GM19351 (cell line): ENCODE data around the gene PRKAG2.
"Not testable (repeated sequence)": the region's sequence is repeated elsewhere in the genome, so short reads cannot be mapped to it uniquely, and the experiment has no call there.

ENCODE experiments used
- ATAC-seq: cut with Tn5 transposase; IDR thresholded peaks from one replicate; pipeline ENCODE4 v1.9.1; 2021; ENCODE audit warnings: mild to moderate bottlenecking, moderate library complexity; ENCODE audit not compliant: unreplicated experiment

PRKAG2 gene

GRCh38 chr7:151575410-151575809 lies 301.5 kb downstream of the PRKAG2 start:
- ATAC-seq: no peak

DNA sequence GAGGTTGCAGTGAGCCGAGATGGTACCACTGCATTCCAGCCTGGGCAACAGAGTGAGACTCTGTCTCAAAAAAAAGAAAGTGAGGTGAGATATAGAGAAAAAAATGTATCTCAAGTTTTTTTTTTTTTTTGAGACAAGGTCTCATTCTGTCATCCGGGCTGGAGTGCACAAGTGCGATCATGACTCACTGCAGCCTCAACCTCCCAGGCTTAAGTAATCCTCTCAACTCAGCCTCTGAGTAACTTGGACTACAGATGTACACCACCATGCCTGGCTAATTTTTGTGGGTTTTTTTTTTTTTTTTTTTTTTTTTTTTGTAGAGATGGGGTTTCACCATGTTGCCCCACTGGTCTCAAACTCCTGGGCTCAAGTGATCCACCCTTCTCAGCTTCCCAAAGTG lies 303.9 kb downstream of the PRKAG2 start:
- ATAC-seq: not testable (repeated sequence)

DNA sequence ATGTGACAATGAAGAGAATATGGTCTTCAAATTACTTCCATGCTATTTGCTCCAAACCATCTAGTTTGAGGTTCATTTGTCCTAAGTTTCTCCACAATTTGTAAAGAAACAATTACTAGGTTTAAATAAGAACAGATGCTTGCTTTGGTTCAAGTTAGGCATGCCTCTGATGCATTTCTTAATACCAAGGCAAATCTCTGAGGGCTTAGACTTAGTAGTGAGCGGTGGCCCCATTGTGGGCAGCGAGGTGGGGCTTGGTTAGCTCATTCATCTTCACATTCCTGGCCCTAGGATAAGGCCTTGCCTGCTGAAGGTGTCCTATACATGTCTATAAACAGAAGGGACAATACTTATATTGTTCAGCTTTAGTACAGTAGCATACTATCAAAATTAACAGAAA lies 304.8 kb downstream of the PRKAG2 start:
- no peak for ATAC-seq

DNA sequence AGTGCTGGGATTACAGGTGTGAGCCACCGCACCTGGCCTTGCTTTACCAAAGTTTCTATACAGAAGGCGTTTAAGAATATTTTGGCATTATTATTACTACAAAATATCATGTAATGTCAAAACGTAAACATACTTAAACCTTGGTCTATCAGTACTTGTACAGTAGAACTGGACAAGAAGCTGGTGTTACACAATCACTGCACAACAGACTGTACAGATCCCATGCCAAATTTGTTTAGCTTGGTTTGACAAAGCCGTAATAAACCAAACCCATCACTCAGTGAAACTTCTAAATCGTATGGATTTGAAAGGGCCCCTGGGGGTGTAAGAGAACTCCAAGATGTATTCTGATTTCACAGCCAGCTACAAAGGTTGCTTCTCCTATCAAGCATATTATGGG lies 305.4 kb downstream of the PRKAG2 start:
- no peak for ATAC-seq

DNA sequence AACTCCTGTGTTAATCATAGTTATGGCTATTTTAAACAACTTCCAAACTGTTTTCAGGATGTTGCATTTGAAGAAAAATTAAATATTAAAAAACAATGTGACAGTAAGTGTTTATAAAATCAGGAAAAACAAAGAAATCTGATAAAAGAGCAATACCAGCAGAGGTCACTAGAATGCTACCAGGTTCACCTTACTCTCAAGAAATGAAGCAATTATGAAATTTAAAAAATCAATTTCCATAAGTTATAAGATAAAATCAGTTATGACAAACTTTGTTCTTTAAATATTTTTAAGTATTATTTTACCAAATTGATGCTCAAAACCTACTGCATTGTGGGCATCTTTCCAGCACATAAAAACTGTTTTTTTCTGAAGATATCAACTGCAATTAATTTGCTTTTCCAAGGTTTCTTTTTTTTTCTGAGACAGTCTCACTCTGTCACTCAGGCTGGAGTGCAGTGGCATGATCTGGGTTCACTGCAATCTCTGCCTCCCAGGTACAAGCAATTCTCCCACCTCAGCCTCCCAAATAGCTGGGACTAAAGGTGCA lies 306.5 kb downstream of the PRKAG2 start:
- ATAC-seq: no peak

- ATAC-seq: no peak
Measured at GRCh38 chr7:151568956-151569940, 307.7 kb downstream of the PRKAG2 start.

GRCh38 chr7:151566897-151567320 lies 310.0 kb downstream of the PRKAG2 start:
- ATAC-seq: no peak

DNA sequence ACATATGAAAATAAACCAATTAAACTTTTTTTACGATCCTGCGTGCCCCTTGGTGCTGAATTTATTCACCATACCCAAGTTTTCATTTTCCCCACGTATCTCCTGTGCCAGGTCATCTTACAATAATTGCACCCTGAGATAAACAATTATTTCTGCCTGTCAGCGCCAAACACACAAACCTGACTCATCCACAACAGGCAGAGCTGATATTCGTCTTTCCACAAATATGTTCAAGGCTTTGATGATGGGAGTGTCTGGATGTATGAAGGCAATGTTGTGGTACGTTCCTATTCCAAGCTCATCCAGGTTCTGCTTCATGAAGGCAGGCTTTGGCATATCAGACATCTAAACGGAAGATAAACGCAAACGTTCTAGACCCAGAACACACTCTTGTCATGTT lies 311.4 kb downstream of the PRKAG2 start:
- ATAC-seq: no peak

DNA sequence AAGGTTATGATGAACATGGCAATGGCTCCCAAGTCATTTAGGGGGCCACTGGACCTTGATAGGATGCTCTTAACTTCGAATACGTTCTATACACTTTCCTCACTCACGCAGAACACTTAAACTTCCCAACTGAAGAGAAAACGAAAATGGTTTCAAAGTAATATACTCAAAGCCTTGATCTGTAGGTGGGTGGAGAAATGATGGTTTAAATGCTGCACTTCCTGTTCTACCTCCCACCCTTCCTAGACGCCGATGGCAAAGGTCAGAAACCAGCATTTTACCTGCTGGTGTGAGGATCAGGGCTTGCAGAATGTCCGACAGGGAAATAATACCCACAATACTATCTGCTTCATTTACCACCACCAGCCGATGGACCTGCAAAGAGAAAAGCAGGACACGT lies 316.7 kb downstream of the PRKAG2 start:
- no peak for ATAC-seq

GRCh38 chr7:151559557-151560183 lies 317.2 kb downstream of the PRKAG2 start:
- ATAC-seq: no peak

DNA sequence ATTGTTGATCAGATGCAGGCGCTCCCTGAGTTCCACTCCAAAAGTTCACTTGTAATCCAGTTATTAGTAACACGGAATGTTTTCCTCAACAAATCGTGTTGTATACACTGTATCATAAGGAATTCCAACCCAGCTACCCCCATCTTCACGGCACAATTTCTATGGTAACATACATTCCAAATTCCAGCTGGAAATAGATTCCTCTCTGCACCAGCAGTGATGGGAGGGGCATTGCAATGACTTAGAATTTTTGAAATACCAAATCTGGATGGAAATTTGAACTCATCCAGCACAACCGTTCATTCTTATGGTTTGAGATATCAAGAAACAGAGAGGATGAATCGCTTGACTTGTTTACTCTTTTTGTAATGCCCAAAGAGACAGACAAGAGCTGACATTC lies 318.3 kb downstream of the PRKAG2 start:
- no peak for ATAC-seq

DNA sequence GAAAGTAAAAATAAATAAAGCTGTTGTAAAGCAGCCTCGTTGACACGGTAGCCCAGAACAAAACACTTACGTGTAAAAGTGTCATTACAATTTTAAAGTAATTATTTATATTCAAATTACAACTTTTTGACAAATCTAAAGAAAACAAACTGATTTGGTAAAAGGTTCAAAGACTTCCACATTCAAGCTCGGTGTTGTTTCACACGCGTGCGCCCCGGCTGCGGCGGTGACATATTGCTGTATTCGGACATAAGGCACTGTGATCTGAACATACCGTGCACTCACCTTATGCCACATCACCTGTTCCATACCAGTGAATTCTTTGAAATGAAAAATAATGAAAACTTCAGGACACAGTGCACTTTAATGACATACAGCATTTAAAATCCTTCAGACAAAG lies 320.3 kb downstream of the PRKAG2 start:
- no peak for ATAC-seq

- ATAC-seq: no peak
Measured at GRCh38 chr7:151553356-151553755, 323.6 kb downstream of the PRKAG2 start.

GRCh38 chr7:151552352-151553028 lies 324.4 kb downstream of the PRKAG2 start:
- no peak for ATAC-seq

DNA sequence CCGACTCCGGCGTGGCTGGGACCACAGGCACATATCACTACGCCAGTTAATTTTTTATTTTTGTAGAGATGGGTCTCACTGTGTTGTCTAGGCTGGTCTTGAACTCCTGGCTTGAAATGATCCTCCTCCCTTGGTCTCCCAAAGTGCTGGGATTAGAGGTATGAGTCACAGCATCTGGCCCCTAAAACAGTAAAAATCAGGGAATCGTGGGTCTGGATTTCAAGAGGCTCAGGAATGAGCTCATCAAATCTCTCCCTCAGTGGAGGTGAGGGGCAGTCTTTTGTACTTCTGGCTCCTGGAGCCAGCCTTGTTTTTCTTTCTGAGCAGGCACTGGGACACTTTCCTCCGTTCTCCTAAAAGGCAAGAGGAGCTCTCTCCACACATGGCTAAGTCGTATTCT lies 325.1 kb downstream of the PRKAG2 start:
- ATAC-seq: no peak

DNA sequence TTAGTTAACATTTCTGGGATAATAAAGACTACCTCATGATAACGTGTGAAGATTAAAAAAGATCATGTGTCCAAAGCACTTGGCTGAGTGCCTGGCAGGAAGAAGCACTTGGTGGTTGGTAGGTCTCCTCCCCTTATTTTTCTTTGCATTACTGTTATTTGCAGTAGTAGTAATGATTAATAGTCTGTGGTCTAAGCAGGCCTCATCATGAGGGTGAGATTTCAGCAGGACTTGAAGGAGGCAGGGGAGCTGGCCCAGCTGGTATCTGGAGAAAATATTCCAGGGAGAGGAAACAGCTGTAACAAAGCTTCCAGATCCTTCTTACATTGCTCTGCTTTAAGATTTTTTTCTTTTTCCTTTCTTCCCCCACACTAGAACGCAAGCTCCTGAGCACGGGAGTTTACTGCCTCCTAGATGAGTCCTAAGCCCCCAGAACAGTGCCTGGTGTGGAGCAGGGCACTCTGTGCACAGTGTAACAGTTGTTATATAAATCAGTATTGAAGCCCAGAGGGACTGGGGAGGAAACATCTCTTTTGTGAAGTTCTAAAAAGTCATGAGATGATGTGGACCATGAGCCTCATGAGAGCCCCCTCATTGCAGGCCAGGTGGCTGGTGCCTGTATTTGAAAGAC lies 326.1 kb downstream of the PRKAG2 start:
- ATAC-seq: no peak

DNA sequence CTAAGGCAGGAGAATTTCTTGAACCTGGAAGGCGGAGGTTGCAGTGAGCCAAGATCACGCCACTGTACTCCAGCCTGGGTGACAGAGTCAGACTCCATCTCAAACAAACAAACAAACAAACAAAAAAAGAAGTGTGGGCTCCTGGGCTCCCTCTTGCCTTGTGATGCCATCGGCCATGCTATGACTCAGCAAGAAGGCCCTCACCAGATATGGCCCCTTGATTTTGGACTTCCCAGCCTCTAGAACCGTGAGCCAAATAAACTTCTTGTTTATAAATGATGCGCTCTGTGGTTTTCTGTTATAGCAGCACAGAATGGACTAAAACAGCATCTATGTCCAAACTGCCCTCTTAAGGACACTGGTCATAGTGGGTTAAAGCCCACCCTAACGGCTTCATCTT lies 327.3 kb downstream of the PRKAG2 start:
- no peak for ATAC-seq

GRCh38 chr7:151549083-151549482 lies 327.8 kb downstream of the PRKAG2 start:
- ATAC-seq: no peak

GRCh38 chr7:151544183-151544582 lies 332.7 kb downstream of the PRKAG2 start:
- ATAC-seq: no peak

GRCh38 chr7:151542606-151543130 lies 334.2 kb downstream of the PRKAG2 start:
- no peak for ATAC-seq
